Stimulated activated CD8-positive, alpha-beta memory T cell treated with anti-CD3 and anti-CD28 coated beads, Interleukin-4, amount 100 ng/mL, for 1 hour (primary cell): ENCODE results near the gene PSKH1.

ENCODE experiments used
- DNase-seq, 2 donors: peaks; one replicate each; pipeline ENCODE4 v3.0.0-alpha.2; 2020; ENCODE audit warnings: low read depth in 2 of 2, low spot score in 1 of 2

PSKH1 gene

GRCh38 chr16:67939507-67940445 is 46.7 kb downstream of the PSKH1 start:
- peak in 1 of 2 donors; percentile 11 for DNase-seq

- no peak for DNase-seq
These were observed 47.5 kb downstream of the PSKH1 start for GRCh38 chr16:67940446-67941089.

GRCh38 chr16:67941469-67942199 is 48.6 kb downstream of the PSKH1 start:
- DNase-seq = no peak

- DNase-seq = peak in 1 of 2 donors; percentile 10
These were observed 49.1 kb downstream of the PSKH1 start for GRCh38 chr16:67942200-67942509.

GRCh38 chr16:67942510-67943255 is 49.6 kb downstream of the PSKH1 start:
- DNase-seq = no peak

GRCh38 chr16:67943256-67943618 is 50.2 kb downstream of the PSKH1 start:
- no peak for DNase-seq

GRCh38 chr16:67943619-67944504 is 50.8 kb downstream of the PSKH1 start, which contains the start of gene LCAT:
TSS of gene LCAT (minus strand) at chr16:67944120. CDS start at chr16:67944101, 19 bp downstream.
- no peak for DNase-seq

- no peak for DNase-seq
These were observed 51.8 kb downstream of the PSKH1 start for GRCh38 chr16:67944690-67945391.

- no peak for DNase-seq
These were observed 52.4 kb downstream of the PSKH1 start for GRCh38 chr16:67945392-67945933.

GRCh38 chr16:67946128-67946569 is 53.1 kb downstream of the PSKH1 start:
- DNase-seq = no peak

GRCh38 chr16:67946966-67947558 is 54.0 kb downstream of the PSKH1 start:
- DNase-seq = no peak

GRCh38 chr16:67948015-67948414 is 55.0 kb downstream of the PSKH1 start:
- no peak for DNase-seq

- no peak for DNase-seq
These were observed 56.6 kb downstream of the PSKH1 start for GRCh38 chr16:67949645-67950044.

- no peak for DNase-seq
These were observed 57.3 kb downstream of the PSKH1 start for GRCh38 chr16:67950335-67950843.

- DNase-seq = no peak
These were observed 58.4 kb downstream of the PSKH1 start for GRCh38 chr16:67951485-67951884.

- no peak for DNase-seq
These were observed 60.8 kb downstream of the PSKH1 start for GRCh38 chr16:67953641-67954375.

- DNase-seq = no peak
These were observed 61.6 kb downstream of the PSKH1 start for GRCh38 chr16:67954421-67955196.
